Calu3 (cell line): Measurements from ENCODE around the gene RAB33A. TPM values are rescaled to one million over a fixed set of nuclear protein-coding genes. Genes with fewer than 3 reads are reported as not detected.

ENCODE experiments used
- BruUV-seq: library from RNA; stranded (reverse); fragments of 400-500 nt; replicated peaks from 2 replicates; lab custom pipeline; 2021; lab: Mats Ljungman, UMichigan
- CTCF ChIA-PET: fragments of 300-600 bp; sonication (Branson Sonifier 250); formaldehyde crosslinking; loops from one replicate; lab custom pipeline; 2022; ENCODE audit warnings: antibody characterized with exemption; lab: Charles Lee
- DNase-seq: peaks from one replicate; pipeline ENCODE4 v3.0.0; 2022
- H3K27ac Mint-ChIP-seq: one replicate; pipeline ENCODE4 v1.8.0; 2022; ENCODE audit warnings: mixed read lengths; ENCODE audit not compliant: unreplicated experiment
- H3K27me3 Mint-ChIP-seq: one replicate; pipeline ENCODE4 v1.8.0; 2022; ENCODE audit warnings: mixed read lengths; ENCODE audit not compliant: unreplicated experiment
- H3K36me3 Mint-ChIP-seq: one replicate; pipeline ENCODE4 v1.8.0; 2022; ENCODE audit warnings: mild to moderate bottlenecking, moderate library complexity, mixed read lengths; ENCODE audit not compliant: insufficient read depth, unreplicated experiment
- H3K4me1 Mint-ChIP-seq: one replicate; pipeline ENCODE4 v1.8.0; 2022; ENCODE audit warnings: mild to moderate bottlenecking, low read depth, mixed read lengths; ENCODE audit not compliant: unreplicated experiment
- H3K4me3 Mint-ChIP-seq: one replicate; pipeline ENCODE4 v1.8.0; 2022; ENCODE audit warnings: mild to moderate bottlenecking, low read depth, moderate library complexity, mixed read lengths; ENCODE audit not compliant: unreplicated experiment
- H3K9me3 Mint-ChIP-seq: one replicate; pipeline ENCODE4 v1.8.0; 2022; ENCODE audit warnings: low read depth, mixed read lengths; ENCODE audit not compliant: unreplicated experiment
- intact Hi-C: fragments of 100-400 bp; cut with micrococcal nuclease; formaldehyde crosslinking; loops from one replicate; pipeline ENCODE4 v1.10.0; 2022; ENCODE audit not compliant: unreplicated experiment
- total RNA-seq: library from RNA; stranded (reverse); gene quantifications from 2 replicates; pipeline ENCODE4 v1.2.3, GENCODE V29; 2022
- TF ChIP-seq, protein P1 (sequence below): fragments of 200-600 bp; IDR thresholded peaks from one replicate; pipeline ENCODE4 v1.8.0; 2022; ENCODE audit warnings: antibody characterized with exemption; ENCODE audit not compliant: unreplicated experiment

RAB33A gene
- total RNA-seq, 1 experiment from 2014 or later = not detected

DNA sequence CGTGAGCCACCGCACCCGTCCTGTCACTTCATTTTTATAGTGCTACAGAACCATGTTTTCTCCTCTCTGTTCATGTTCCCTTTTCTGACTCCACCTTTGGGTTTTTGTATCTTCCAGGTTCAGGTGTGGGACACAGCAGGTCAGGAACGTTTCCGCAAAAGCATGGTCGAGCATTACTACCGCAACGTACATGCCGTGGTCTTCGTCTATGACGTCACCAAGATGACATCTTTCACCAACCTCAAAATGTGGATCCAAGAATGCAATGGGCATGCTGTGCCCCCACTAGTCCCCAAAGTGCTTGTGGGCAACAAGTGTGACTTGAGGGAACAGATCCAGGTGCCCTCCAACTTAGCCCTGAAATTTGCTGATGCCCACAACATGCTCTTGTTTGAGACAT is 12.4 kb downstream of the RAB33A start:
- CTCF ChIA-PET = no interaction called here
- H3K27ac Mint-ChIP-seq = no peak overlapping the region
- H3K36me3 Mint-ChIP-seq = no peaks in the 10 kb centered on the region
- no peaks in the 10 kb centered on the region for H3K9me3 Mint-ChIP-seq
- DNase-seq = no peak
- H3K4me1 Mint-ChIP-seq = no peaks in the 10 kb centered on the region
- TF ChIP-seq, protein P1, sequence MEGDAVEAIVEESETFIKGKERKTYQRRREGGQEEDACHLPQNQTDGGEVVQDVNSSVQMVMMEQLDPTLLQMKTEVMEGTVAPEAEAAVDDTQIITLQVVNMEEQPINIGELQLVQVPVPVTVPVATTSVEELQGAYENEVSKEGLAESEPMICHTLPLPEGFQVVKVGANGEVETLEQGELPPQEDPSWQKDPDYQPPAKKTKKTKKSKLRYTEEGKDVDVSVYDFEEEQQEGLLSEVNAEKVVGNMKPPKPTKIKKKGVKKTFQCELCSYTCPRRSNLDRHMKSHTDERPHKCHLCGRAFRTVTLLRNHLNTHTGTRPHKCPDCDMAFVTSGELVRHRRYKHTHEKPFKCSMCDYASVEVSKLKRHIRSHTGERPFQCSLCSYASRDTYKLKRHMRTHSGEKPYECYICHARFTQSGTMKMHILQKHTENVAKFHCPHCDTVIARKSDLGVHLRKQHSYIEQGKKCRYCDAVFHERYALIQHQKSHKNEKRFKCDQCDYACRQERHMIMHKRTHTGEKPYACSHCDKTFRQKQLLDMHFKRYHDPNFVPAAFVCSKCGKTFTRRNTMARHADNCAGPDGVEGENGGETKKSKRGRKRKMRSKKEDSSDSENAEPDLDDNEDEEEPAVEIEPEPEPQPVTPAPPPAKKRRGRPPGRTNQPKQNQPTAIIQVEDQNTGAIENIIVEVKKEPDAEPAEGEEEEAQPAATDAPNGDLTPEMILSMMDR = no peak
- no peak overlapping the region for H3K4me3 Mint-ChIP-seq
- intact Hi-C loops = no loop called here
- H3K27me3 Mint-ChIP-seq = peaks cover 26% of the 10 kb centered on the region
- BruUV-seq = no TSS peak

DNA sequence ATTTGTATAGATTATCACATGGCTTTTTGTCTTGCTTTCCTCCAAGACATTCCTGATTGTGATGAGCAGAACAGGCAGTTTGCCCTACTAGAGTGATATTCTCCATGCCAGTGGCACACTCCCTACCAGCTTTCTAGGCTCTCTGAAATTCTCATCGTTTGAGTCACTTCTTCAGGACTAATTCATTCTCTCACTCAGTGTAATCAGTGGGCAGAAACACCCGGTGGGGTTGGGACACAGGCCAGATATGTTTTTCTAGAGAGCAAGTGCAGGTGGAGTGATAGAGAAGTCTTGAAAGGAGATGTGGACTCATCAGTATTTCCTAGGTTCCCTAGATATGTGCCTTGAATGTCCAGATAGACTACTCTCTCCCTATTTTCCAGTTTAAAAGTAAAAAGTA is 13.1 kb downstream of the RAB33A start:
- intact Hi-C loops = no loop called here
- CTCF ChIA-PET = no interaction called here

DNA sequence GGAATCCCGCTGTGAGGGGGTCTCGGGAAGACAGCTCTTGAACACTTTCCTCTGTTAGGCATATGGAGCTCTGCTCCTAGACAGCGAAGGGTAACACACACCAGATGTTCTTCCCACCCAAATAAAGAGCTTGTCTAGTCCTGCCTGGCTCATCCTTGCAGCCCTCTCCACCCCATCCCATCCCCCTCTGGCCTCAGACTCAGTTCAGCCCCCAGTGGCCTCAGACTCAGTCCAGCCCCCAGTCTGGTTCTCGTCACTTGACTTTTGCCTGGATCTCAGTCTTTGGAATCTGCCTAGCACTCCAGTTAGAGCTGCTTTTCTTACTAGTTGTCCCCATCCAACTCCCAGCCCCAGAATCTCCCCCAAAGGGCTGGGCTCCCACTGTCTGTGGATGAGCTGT is 14.9 kb downstream of the RAB33A start:
- no peak for DNase-seq
- TF ChIP-seq, protein P1 = no peak
- peaks cover 14% of the 10 kb centered on the region for H3K27me3 Mint-ChIP-seq
- BruUV-seq = no TSS peak
- intact Hi-C loops = no loop called here
- H3K36me3 Mint-ChIP-seq = no peaks in the 10 kb centered on the region
- no peak overlapping the region for H3K27ac Mint-ChIP-seq
- no peak overlapping the region for H3K4me3 Mint-ChIP-seq
- CTCF ChIA-PET = no interaction called here
- no peaks in the 10 kb centered on the region for H3K4me1 Mint-ChIP-seq
- no peaks in the 10 kb centered on the region for H3K9me3 Mint-ChIP-seq

More for the DNA sequence above, 13.1 kb downstream of the RAB33A start:
- TF ChIP-seq, protein P1 = no peak
- peaks cover 19% of the 10 kb centered on the region for H3K27me3 Mint-ChIP-seq
- no peak overlapping the region for H3K4me3 Mint-ChIP-seq
- H3K4me1 Mint-ChIP-seq = no peaks in the 10 kb centered on the region
- no peak for DNase-seq
- no peaks in the 10 kb centered on the region for H3K9me3 Mint-ChIP-seq
- no peak overlapping the region for H3K27ac Mint-ChIP-seq
- no TSS peak for BruUV-seq
- no peaks in the 10 kb centered on the region for H3K36me3 Mint-ChIP-seq

DNA sequence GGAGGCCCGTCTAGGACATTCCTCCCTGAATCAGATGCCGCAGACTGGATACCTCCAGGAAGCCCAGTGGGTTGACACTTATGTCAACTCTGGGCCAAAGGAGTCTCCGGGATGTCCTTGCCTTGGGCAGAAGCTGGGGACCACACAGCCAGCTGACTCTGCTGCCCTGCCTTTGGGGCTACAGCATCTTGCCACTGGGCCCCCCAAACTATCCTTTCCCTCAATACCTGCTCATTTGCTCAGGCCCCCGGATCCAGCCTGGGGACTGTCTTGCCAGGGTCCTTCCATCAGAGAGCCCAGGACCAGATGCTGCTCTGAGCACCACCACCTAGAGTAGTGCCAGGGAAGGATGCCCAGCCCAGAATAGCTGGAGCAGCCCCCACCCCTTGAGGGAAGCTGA is 19.0 kb downstream of the RAB33A start:
- CTCF ChIA-PET = interaction anchor here (1.3 kb wide), 1 partner anchor 111 kb away, joined by 3 read pairs; no protein-coding TSS in a partner anchor
- no peak for DNase-seq
- Mint-ChIP-seq H3K4me3 (no peak overlapping the region), H3K36me3 (no peaks in the 10 kb centered on the region), H3K9me3 (no peaks in the 10 kb centered on the region), H3K4me1 (no peaks in the 10 kb centered on the region), H3K27me3 (peaks cover 6% of the 10 kb centered on the region), H3K27ac (no peak overlapping the region)
- no TSS peak for BruUV-seq
- intact Hi-C loops = loop anchor here (10.0 kb wide), 1 partner anchor 586 kb away; no protein-coding TSS in a partner anchor
- TF ChIP-seq, protein P1 = no peak
